ENCODE results near the gene FSD2. TPM values are rescaled to one million over a fixed set of nuclear protein-coding genes. Genes with fewer than 3 reads are reported as not detected.

FSD2 gene
- total RNA-seq, 2 donors from 2014 or later: not detected

DNA sequence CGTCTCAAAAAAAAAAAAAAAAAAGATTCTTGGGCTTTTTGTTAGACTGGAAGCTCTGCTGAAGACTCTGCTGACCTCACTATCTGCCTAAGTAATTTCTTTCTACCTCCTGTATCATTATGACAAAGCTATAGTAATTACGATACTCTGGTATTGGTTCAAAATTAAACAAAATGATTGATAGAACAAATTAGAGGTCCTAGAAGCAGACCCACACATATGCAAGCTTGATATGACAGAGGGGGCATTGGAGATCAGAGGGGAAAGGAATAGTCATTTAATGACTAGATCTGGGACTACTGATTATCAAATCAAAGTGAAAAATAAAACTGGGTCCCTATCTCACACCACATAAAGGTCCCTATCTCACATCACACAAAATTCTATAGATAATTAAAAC, 74.3 kb downstream of the FSD2 start:
- TF ChIP-seq, protein P1, sequence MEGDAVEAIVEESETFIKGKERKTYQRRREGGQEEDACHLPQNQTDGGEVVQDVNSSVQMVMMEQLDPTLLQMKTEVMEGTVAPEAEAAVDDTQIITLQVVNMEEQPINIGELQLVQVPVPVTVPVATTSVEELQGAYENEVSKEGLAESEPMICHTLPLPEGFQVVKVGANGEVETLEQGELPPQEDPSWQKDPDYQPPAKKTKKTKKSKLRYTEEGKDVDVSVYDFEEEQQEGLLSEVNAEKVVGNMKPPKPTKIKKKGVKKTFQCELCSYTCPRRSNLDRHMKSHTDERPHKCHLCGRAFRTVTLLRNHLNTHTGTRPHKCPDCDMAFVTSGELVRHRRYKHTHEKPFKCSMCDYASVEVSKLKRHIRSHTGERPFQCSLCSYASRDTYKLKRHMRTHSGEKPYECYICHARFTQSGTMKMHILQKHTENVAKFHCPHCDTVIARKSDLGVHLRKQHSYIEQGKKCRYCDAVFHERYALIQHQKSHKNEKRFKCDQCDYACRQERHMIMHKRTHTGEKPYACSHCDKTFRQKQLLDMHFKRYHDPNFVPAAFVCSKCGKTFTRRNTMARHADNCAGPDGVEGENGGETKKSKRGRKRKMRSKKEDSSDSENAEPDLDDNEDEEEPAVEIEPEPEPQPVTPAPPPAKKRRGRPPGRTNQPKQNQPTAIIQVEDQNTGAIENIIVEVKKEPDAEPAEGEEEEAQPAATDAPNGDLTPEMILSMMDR (IDR thresholded peaks at IDR 0.05): no peak
- Histone ChIP-seq H3K36me3 (no peaks in the 10 kb centered on the region), H3K4me1 (ENCODE audit: control insufficient read depth in 1 of 2, low read depth in 2 of 2) (no peaks in the 10 kb centered on the region), H3K4me3 (no peak overlapping the region), H3K9me3 (no peaks in the 10 kb centered on the region), H3K27ac (no peak overlapping the region), H3K27me3 (replicated peaks; ENCODE audit: insufficient read depth) (no peaks in the 10 kb centered on the region)
- ATAC-seq (ENCODE audit: insufficient number of reproducible peaks, low FRiP score, low read depth) (no peak), DNase-seq (ENCODE audit: low spot score) (no peak)

DNA sequence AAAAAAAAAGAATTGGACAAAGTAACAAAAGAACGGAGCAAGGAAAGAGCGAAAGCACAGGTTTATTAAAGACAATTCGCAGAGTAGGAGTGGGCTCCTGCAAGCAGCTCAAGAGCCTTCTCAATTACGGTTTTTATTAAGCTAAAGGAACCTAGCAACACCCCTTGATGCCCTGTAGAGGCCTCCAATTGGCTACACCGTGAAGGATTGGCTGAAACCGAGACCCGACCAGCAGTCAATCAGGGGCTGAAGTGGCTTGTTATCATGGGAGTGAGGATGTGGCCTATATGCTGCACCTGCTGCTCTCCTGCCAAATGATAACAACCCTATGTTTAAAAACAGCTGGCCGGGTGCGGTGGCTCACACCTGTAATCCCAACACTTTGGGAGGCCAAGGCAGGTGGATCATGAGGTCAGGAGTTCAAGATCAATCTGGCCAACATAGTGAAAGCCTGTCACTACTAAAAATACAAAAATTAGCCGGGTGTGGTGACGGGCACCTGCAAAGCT, 75.8 kb downstream of the FSD2 start:
- no peaks in the 10 kb centered on the region for H3K27me3 ChIP-seq (replicated peaks; ENCODE audit: insufficient read depth)
- TF ChIP-seq, protein P1 (IDR thresholded peaks at IDR 0.05): no peak
- no peak overlapping the region for H3K4me3 ChIP-seq
- H3K9me3 ChIP-seq: no peaks in the 10 kb centered on the region
- H3K4me1 ChIP-seq (ENCODE audit: control insufficient read depth in 1 of 2, low read depth in 2 of 2): no peaks in the 10 kb centered on the region
- no peak overlapping the region for H3K27ac ChIP-seq
- DNase-seq (ENCODE audit: low spot score) (no peak), ATAC-seq (ENCODE audit: insufficient number of reproducible peaks, low FRiP score, low read depth) (no peak)
- no peaks in the 10 kb centered on the region for H3K36me3 ChIP-seq

DNA sequence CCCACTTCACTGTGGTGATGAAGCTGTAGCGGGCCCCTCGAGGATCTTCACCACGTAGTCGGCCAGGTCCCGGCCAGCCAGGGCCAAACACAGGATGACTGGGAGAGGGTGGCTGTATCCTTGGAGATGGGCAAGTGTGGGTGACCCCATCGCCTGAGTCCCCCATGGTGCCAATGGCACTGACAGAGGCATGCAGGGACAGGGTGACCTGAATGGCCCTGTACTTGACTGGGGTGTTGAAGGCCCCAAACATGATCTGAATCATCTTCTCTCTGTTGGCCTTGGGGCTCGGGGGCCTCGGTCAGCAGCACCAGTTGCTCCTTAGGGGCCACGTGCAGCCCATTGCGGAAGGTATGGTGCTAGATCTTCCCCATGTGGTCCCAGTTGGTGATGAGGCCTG, 79.1 kb downstream of the FSD2 start:
- ATAC-seq (ENCODE audit: insufficient number of reproducible peaks, low FRiP score, low read depth): no peak
- Histone ChIP-seq H3K4me3 (no peak overlapping the region), H3K27ac (no peak overlapping the region), H3K4me1 (ENCODE audit: control insufficient read depth in 1 of 2, low read depth in 2 of 2) (no peaks in the 10 kb centered on the region), H3K9me3 (no peaks in the 10 kb centered on the region), H3K27me3 (replicated peaks; ENCODE audit: insufficient read depth) (no peaks in the 10 kb centered on the region), H3K36me3 (no peaks in the 10 kb centered on the region)
- TF ChIP-seq, protein P1 (IDR thresholded peaks at IDR 0.05): no peak
- no peak for DNase-seq (ENCODE audit: low spot score)

DNA sequence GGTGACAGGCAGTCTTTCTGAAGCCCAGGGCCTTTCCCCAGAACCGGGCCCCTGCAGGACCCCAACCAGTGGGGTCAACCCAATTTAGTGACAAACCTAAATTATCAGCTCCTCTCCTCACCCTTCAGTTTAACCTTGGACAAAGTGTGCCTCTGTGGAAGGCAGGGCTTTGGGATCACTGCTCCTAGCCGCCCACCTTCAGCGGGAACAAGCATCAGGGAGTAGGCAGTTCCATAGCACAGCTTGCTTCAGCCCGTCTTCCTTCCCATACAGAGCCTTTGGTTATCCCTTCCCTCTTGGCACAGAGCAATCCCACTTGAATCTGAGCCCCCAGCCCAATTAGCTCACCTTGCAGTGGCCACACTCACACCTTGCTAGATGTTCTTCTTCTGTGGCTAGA, 90.9 kb downstream of the FSD2 start:
- TF ChIP-seq, protein P1 (IDR thresholded peaks at IDR 0.05): no peak
- Histone ChIP-seq H3K27ac (no peak overlapping the region), H3K4me1 (ENCODE audit: control insufficient read depth in 1 of 2, low read depth in 2 of 2) (peaks cover 3 to 6% of the 10 kb centered on the region in 2 donors), H3K4me3 (no peak overlapping the region), H3K36me3 (no peaks in the 10 kb centered on the region), H3K9me3 (no peaks in the 10 kb centered on the region), H3K27me3 (replicated peaks; ENCODE audit: insufficient read depth) (no peaks in the 10 kb centered on the region)
- DNase-seq (ENCODE audit: low spot score): no peak
- no peak for ATAC-seq (ENCODE audit: insufficient number of reproducible peaks, low FRiP score, low read depth)

DNA sequence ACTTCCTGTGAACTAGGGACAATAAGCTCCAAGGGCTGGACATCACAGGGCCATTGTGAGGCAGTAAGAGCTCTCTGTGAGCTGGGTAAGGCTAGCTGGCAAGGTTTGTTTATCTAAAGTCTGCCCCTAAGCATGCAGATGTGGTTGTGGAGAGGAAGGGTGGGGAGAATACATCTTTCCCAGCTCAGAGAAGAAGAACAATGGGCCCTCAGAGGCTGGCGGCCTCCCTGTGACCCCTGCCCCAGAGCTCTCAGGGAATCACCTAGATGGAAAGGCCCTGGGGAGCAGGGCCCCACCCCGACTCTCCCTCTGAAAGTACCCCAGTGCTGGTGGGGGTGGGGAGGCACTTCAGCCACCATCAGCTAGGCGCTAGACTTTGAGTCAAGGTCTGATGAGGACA, 91.9 kb downstream of the FSD2 start:
- no peak overlapping the region for H3K4me3 ChIP-seq
- peaks cover 5 to 10% of the 10 kb centered on the region in 2 donors for H3K4me1 ChIP-seq (ENCODE audit: control insufficient read depth in 1 of 2, low read depth in 2 of 2)
- TF ChIP-seq, protein P1 (IDR thresholded peaks at IDR 0.05): no peak
- no peak for DNase-seq (ENCODE audit: low spot score)
- H3K36me3 ChIP-seq: no peaks in the 10 kb centered on the region
- no peak for ATAC-seq (ENCODE audit: insufficient number of reproducible peaks, low FRiP score, low read depth)
- H3K27ac ChIP-seq: no peak overlapping the region
- no peaks in the 10 kb centered on the region for H3K27me3 ChIP-seq (replicated peaks; ENCODE audit: insufficient read depth)
- no peaks in the 10 kb centered on the region for H3K9me3 ChIP-seq

Data from thoracic aorta (tissue), 2 donors.